WERI-Rb-1 (cell line): ENCODE data around the gene CPLX3.

ENCODE experiments used
- DNase-seq: peaks from one replicate; pipeline ENCODE4 v3.0.0-alpha.2; 2020
- H3K27ac ChIP-seq: fragments of 250-450 bp; sonication (Bioruptor Pico); 2 replicates; pipeline ENCODE4 v1.5.1; 2020; ENCODE audit warnings: mild to moderate bottlenecking, moderate library complexity
- H3K27me3 ChIP-seq: fragments of 250-450 bp; sonication (Bioruptor Pico); 2 replicates; pipeline ENCODE4 v1.5.1; 2021; ENCODE audit warnings: mild to moderate bottlenecking, low read depth, moderate library complexity; ENCODE audit not compliant: insufficient read depth, severe bottlenecking
- H3K36me3 ChIP-seq: fragments of 250-450 bp; sonication (Bioruptor Pico); 2 replicates; pipeline ENCODE4 v1.5.1; 2020; ENCODE audit warnings: mild to moderate bottlenecking, moderate library complexity
- H3K4me3 ChIP-seq: 2 replicates; pipeline ENCODE4 v1.5.1; 2011; ENCODE audit warnings: low read depth, mild to moderate bottlenecking, control low read depth, low read length
- H3K9me3 ChIP-seq: fragments of 250-450 bp; sonication (Bioruptor Pico); 2 replicates; pipeline ENCODE4 v1.5.1; 2021; ENCODE audit warnings: mild to moderate bottlenecking, moderate library complexity; ENCODE audit not compliant: severe bottlenecking
- CTCF ChIP-seq: IDR thresholded peaks from 2 replicates; pipeline ENCODE4 v1.5.1; 2011; ENCODE audit warnings: low read depth, mild to moderate bottlenecking, control low read depth, inconsistent platforms, low read length

CPLX3 gene

GRCh38 chr15:74800559-74801094 is 25.8 kb upstream of the CPLX3 start:
- TF ChIP-seq CTCF, result no peak
- Histone ChIP-seq H3K9me3 (no peaks in the 10 kb centered on the region), H3K36me3 (peaks cover 60% of the 10 kb centered on the region), H3K27me3 (no peaks in the 10 kb centered on the region), H3K4me3 (no peak overlapping the region), H3K27ac (peak overlapping the region; percentile 48)
- DNase-seq, result no peak

GRCh38 chr15:74801311-74801997 is 25.0 kb upstream of the CPLX3 start:
- peaks cover 60% of the 10 kb centered on the region for H3K36me3 ChIP-seq
- H3K9me3 ChIP-seq, result no peaks in the 10 kb centered on the region
- DNase-seq, result no peak
- H3K4me3 ChIP-seq, result no peak overlapping the region
- no peak for TF ChIP-seq CTCF
- H3K27ac ChIP-seq, result no peak overlapping the region
- no peaks in the 10 kb centered on the region for H3K27me3 ChIP-seq

- Histone ChIP-seq H3K36me3 (peaks cover 60% of the 10 kb centered on the region), H3K27me3 (no peaks in the 10 kb centered on the region), H3K9me3 (no peaks in the 10 kb centered on the region), H3K4me3 (no peak overlapping the region), H3K27ac (no peak overlapping the region)
- no peak for TF ChIP-seq CTCF
- no peak for DNase-seq
Measured at GRCh38 chr15:74802290-74802689, 24.1 kb upstream of the CPLX3 start.

- Histone ChIP-seq H3K4me3 (no peak overlapping the region), H3K9me3 (no peaks in the 10 kb centered on the region), H3K27me3 (no peaks in the 10 kb centered on the region), H3K27ac (no peak overlapping the region), H3K36me3 (peaks cover 60% of the 10 kb centered on the region)
- DNase-seq, result no peak
- TF ChIP-seq CTCF, result no peak
Measured at GRCh38 chr15:74802862-74803447, 23.5 kb upstream of the CPLX3 start.

- H3K9me3 ChIP-seq, result no peaks in the 10 kb centered on the region
- no peak for TF ChIP-seq CTCF
- H3K27ac ChIP-seq, result no peak overlapping the region
- peaks cover 45% of the 10 kb centered on the region for H3K36me3 ChIP-seq
- H3K4me3 ChIP-seq, result no peak overlapping the region
- no peak for DNase-seq
- H3K27me3 ChIP-seq, result no peaks in the 10 kb centered on the region
Measured at GRCh38 chr15:74804935-74805334, 21.5 kb upstream of the CPLX3 start.
